Fibroblast of pulmonary artery (primary cell): ENCODE results near the gene COL6A2.
"Not testable (repeated sequence)": the region's sequence is repeated elsewhere in the genome, so short reads cannot be mapped to it uniquely, and the experiment has no call there.

Experiments used
- DNase-seq: peaks from one replicate; pipeline ENCODE4 v3.0.0-alpha.2; 2010; ENCODE audit warnings: low read depth
- H3K4me3 ChIP-seq: replicated peaks from 2 replicates; pipeline ENCODE4 v1.5.1; 2011; ENCODE audit warnings: low read depth, mild to moderate bottlenecking, control low read depth, low read length, moderate library complexity
- CTCF ChIP-seq: IDR thresholded peaks from 2 replicates; pipeline ENCODE4 v1.5.1; 2011; ENCODE audit warnings: mild to moderate bottlenecking, control low read depth, low read length, inconsistent platforms; ENCODE audit errors: missing control alignments

The COL6A2 gene

GRCh38 chr21:46142582-46143473 is 44.9 kb downstream of the COL6A2 start:
- TF ChIP-seq CTCF, result no peak
- no peak for DNase-seq
- no peak overlapping the region for H3K4me3 ChIP-seq

GRCh38 chr21:46144464-46145070 is 46.7 kb downstream of the COL6A2 start:
- no peak overlapping the region for H3K4me3 ChIP-seq
- DNase-seq, result no peak
- no peak for TF ChIP-seq CTCF

GRCh38 chr21:46145159-46145839 is 47.4 kb downstream of the COL6A2 start:
- H3K4me3 ChIP-seq, result no peak overlapping the region
- no peak for DNase-seq
- TF ChIP-seq CTCF, result no peak

- DNase-seq, result no peak
- no peak for TF ChIP-seq CTCF
- H3K4me3 ChIP-seq, result no peak overlapping the region
These were observed 48.2 kb downstream of the COL6A2 start for GRCh38 chr21:46145840-46146691.

- TF ChIP-seq CTCF, result no peak
- no peak for DNase-seq
- H3K4me3 ChIP-seq, result no peak overlapping the region
These were observed 48.9 kb downstream of the COL6A2 start for GRCh38 chr21:46146856-46147255.

- peak; percentile 74 for TF ChIP-seq CTCF
- peak; percentile 61 for DNase-seq
- H3K4me3 ChIP-seq, result not testable (repeated sequence)
These were observed 49.5 kb downstream of the COL6A2 start for GRCh38 chr21:46147429-46147828.
